Measurements from ENCODE around the gene NEK5.
"Not testable (repeated sequence)": the region's sequence is repeated elsewhere in the genome, so short reads cannot be mapped to it uniquely, and the experiment has no call there.

Gene NEK5, protein sequence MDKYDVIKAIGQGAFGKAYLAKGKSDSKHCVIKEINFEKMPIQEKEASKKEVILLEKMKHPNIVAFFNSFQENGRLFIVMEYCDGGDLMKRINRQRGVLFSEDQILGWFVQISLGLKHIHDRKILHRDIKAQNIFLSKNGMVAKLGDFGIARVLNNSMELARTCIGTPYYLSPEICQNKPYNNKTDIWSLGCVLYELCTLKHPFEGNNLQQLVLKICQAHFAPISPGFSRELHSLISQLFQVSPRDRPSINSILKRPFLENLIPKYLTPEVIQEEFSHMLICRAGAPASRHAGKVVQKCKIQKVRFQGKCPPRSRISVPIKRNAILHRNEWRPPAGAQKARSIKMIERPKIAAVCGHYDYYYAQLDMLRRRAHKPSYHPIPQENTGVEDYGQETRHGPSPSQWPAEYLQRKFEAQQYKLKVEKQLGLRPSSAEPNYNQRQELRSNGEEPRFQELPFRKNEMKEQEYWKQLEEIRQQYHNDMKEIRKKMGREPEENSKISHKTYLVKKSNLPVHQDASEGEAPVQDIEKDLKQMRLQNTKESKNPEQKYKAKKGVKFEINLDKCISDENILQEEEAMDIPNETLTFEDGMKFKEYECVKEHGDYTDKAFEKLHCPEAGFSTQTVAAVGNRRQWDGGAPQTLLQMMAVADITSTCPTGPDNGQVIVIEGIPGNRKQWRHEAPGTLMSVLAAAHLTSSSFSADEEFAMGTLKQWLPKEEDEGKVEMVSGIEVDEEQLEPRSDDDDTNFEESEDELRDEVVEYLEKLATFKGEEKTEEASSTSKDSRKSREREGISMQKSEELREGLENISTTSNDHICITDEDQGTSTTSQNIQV

GRCh38 chr13:52128714-52129700, at the start of gene NEK5:
Gene NEK5 (minus strand): TSS chr13:52129073. CDS start chr13:52127482, 1,591 bp downstream.
- DNase-seq (ENCODE audit: low read depth), result peak; percentile 19

GRCh38 chr13:52177276-52177675, 48.4 kb upstream of the NEK5 start:
- DNase-seq (ENCODE audit: low read depth), result no peak

DNA sequence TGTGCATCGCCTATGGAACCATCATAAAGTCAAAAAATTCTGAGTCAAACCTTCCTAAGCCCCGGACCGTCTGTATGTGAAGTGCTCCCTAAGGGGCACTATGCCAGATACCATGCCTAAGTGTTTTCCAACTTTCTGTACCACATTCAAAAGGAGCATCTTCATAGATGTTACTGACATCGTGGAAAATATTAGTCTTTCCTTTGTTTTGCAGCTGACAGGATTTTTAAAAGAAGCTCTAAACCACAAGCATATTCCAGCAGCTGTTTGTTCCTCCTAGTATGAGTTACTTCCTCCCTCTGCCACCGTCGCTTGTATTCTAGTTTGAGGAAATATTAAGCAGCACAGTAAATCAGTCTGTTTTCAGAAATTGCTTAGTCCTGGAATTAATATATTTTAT, 45.1 kb upstream of the NEK5 start:
- not testable (repeated sequence) for DNase-seq (ENCODE audit: low read depth)

- DNase-seq (ENCODE audit: low read depth), result no peak
Observed at GRCh38 chr13:52173373-52173772, 44.5 kb upstream of the NEK5 start.

DNA sequence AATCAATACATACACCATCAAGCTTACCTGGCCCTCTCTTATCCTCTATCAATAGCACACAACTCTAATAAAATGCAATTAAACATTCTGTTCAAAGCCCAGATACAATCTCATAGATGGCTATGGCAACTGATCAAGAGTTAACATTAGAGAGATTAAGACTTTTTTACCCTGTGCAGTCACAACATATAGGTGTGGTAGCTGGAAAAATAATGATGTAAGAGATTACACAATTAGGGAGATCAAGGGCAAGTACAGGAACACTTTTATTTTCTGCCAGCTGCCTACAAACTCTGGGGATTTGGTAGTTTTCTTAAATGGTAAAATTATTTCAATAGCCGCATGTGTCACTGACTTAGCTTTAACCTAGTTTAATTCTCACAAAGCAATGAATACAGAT, 42.8 kb upstream of the NEK5 start:
- not testable (repeated sequence) for DNase-seq (ENCODE audit: low read depth)

GRCh38 chr13:52170828-52171391, 42.0 kb upstream of the NEK5 start:
- DNase-seq (ENCODE audit: low read depth), result not testable (repeated sequence)

- DNase-seq (ENCODE audit: low read depth), result no peak
Observed at GRCh38 chr13:52169839-52170238, 41.0 kb upstream of the NEK5 start.

- DNase-seq (ENCODE audit: low read depth), result no peak
Observed at GRCh38 chr13:52165411-52165810, 36.5 kb upstream of the NEK5 start.

DNA sequence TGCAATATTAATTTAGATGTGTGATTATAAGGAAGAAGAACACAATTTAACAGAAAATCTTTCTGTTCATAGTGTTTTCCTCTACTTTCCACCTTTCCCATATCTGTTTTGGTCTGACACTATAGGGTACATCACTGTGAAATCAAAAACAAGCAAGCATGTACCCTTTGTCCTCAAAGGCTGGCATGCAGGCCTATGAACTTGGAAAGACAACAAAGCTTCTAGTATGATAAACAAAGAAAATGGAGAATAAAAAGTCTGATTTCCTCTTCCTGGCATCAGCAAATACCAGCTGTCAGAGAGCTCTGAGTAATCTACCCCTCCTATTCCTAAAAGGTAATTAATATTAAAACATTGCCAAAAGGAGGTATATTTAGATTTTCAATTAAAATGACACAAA, 36.1 kb upstream of the NEK5 start:
- no peak for DNase-seq (ENCODE audit: low read depth)

DNA sequence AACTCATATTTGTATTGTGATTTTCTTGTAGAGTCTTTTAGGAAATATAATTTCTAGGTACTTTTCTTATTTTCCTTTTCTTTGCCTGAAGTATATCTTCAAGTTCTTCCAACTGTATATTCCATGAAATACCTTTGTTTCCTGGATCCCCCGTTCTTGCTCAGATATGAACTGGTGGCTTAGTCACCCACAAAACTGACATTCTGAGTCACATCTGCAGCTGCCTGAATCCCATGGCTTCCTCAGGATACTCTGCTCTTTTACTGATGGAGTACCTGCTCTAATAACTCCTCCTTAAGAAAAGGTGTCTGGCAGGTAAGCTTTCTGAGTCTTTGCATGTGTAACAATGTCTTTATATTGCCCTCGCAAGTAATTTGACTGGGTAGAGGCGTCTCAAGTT, 35.0 kb upstream of the NEK5 start:
- not testable (repeated sequence) for DNase-seq (ENCODE audit: low read depth)

DNA sequence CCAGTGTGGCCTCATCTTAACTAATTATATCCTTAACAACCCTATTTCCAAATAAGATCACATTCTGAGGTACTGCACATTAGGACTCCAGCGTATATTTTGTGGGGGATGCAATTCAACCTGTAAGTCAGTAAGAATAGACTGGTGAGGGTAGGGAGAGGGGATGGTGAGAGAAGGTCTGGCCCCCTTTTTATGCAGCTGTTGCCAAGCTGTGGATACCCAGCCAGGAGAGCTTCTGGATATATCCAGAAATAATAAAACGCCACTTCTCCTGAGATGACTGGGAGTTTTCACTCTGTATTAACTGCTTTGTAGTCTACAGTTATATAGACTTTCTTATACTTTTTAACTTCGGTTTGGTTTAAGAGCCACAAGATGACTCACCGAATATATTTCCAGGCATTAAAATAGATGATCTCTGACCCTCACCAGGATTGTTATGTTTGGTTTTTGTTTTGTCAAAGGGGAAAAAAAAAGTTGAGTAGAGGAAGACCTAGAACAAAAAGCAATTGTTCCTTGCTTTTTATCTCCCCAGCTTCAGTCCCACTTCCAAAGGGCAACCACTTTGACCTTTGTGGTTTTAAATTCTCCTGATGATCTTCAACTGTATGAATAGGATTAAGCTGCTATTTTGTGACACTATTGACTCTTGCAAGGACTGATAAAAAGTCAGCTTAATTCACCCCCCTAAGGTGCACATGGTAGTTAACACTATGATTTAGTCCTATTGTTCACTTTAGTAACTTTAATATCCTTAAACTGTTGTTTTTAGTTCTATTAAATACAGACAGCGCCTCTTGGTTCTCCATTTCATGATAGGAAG, 33.6 kb upstream of the NEK5 start:
- DNase-seq (ENCODE audit: low read depth), result no peak

DNA sequence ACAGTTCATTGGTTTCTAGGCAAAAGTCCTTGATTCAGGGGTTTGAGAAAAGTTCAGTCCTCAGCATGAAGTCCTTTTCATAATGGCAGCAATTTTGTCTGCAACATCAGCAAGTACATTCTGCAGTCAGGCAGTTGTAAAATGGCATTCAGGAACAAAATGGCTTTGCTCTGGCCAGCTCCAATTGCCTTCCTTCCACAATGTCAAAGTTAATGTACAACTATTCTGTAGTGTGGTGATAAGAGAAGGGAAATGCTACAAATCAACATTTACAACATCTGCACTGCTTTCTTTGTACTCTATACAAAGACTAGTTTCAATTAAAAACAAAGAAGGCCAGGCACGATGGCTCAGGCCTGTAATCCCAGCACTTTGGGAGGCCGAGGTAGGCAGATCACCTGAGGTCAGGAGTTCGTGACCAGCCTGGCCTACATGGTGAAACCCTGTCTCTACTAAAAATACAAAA, 32.3 kb upstream of the NEK5 start:
- no peak for DNase-seq (ENCODE audit: low read depth)

GRCh38 chr13:52160506-52160905, 31.6 kb upstream of the NEK5 start:
- no peak for DNase-seq (ENCODE audit: low read depth)

GRCh38 chr13:52160053-52160452, 31.2 kb upstream of the NEK5 start:
- DNase-seq (ENCODE audit: low read depth), result no peak

GRCh38 chr13:52159159-52159982, 30.5 kb upstream of the NEK5 start, which contains the start of gene NEK3:
Gene NEK3 (minus strand): TSS chr13:52159597. CDS start chr13:52156191, 3,406 bp downstream.
- peak; percentile 26 for DNase-seq (ENCODE audit: low read depth)

- no peak for DNase-seq (ENCODE audit: low read depth)
Observed at GRCh38 chr13:52158629-52159158, 29.8 kb upstream of the NEK5 start.

DNA sequence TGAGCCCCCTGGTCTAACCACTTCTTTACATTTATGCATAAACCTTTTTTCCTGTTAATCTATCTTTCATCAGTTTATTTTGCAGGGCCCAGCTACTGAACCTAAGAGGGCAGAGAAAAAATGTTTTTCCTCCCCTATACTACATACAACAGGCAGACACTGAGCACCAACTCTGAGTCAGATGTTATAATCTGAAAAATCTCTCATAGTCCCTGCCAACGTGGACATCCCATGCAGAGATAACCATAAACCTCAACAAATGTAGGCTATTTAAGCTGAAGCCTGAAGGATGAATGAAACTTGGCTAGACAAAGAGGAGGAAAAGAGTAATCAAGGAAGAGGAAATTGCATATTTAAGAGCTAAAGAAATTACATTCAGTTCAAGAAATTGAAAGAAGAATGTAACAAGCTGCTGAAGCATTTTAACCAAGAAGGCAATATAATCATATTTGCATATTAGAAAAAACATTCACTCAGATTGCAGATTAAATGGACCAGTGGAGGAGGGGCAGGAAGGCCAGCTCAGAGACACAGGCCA, 27.9 kb upstream of the NEK5 start:
- no peak for DNase-seq (ENCODE audit: low read depth)

GRCh38 chr13:52155177-52155576, 26.3 kb upstream of the NEK5 start:
- DNase-seq (ENCODE audit: low read depth), result no peak

DNA sequence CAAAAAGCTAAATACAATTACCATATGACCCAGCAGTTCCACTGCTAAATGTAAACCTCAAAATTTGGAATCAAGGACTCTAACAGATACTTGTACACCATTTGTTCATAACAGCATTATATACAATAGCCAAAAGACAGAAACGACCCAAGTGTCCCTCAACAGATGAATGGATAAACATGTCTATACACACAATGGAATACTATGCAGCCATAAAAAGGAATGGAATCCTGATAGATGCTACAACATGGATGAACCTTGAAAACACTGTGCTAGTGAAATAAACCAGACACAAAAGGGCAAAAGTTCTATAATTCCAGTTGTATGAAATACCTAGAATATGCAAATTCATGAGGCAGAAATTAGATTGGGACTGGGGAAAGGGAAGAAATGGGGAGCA, 18.4 kb upstream of the NEK5 start:
- no peak for DNase-seq (ENCODE audit: low read depth)
